DMS114 treated with DMSO at 0.1 percent for 48 hours (cell line): ENCODE data around the gene SGPP2.
"Not testable (repeated sequence)": the region's sequence is repeated elsewhere in the genome, so short reads cannot be mapped to it uniquely, and the experiment has no call there.

Experiments
- DNase-seq: peaks from one replicate; lab custom pipeline; 2025; ENCODE audit not compliant: unreplicated experiment; lab: John Stamatoyannopoulos, UW

Gene SGPP2

GRCh38 chr2:222424729-222425671 lies 657 bp downstream of the SGPP2 start:
- no peak for DNase-seq

DNA sequence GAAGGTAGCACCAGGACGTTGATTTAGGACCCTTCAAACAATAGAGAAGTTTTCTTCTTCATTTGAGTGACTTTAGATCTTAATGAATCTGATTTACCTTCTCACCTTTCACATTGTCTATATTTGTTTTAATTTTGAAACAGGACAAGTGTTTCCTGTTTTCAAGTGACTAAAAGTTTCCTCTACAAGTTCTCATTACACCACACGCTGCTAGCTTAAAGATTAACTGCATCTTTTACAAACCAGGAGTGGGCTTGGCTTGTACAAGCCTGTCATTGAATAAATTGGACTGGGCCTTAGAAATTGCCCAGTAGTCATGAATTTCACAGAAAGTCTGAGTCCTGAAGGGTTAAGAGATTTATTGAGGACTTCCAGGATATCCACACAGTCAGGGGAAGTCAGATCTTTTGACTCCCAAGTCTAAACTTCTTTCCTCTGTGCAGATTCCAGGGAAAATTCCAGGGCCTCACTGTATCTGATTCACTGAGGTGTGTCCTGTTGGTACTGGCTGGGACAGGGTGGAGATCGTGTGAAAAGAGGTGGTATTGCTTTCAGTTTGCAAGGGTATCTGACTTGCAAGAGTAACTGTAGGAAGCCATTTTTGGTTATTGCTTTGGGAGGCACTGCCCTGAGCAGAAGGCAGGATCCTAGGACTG lies 3.4 kb downstream of the SGPP2 start:
- DNase-seq: no peak

GRCh38 chr2:222430071-222430470 lies 5.7 kb downstream of the SGPP2 start:
- DNase-seq: no peak

GRCh38 chr2:222430681-222431080 lies 6.3 kb downstream of the SGPP2 start:
- no peak for DNase-seq

DNA sequence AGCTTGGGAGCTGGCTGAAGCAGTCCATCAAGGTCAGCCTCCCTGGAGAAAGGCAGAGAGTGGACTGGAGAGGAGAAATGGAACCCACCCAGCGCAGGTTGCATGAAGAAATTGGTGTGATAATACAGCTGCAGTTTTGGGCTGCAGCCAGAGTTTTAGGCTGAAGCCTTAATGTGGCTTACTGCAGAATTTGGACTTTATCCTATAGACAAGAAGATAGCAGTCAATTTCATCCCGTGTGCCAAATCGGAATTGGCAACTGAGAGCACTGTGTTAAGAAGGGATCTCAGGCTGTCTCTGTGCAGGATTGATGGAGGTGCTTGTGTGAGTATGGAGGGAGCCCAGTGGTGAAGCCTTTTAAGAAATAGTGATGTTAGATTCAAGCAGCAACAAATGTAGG lies 7.5 kb downstream of the SGPP2 start:
- DNase-seq: no peak

DNA sequence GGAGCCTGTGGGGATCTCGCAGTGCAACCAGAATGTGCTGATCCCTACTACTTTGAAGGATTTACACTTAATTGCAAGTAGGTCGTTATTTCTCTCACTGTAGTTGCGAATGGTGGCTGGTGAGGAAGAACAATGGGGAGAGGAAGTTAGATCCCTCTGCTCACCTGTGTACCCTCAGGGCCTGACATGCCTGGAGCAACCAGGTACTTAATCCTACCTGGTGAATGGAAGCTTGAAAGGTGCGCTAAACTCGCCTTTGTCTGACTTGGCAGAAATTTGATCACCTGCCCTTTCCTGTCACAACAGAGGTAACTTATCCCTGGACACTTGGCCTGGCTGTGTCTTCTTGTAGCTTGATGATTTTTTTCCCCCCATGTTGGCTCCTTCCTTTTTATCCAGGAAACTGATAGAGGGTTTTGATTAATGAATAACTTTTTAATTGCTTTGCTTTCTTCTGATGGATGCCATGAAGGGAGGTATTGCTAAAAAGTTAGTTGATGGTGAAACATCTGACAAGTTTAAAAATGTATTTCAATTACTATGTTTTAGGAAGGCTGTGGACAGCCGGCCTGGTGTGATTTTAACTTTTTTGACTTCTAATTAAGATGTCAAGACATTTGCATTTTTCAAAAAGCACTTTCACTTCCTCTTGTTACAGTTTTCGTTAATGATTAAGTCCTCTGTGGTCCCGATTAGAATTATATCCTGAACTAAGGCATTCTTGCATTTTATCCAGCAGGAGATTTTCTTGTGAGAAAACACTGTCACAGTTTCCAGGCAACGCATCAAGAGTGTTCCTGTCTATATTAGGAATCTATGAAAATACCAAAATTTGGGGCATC lies 9.2 kb downstream of the SGPP2 start:
- DNase-seq: no peak

DNA sequence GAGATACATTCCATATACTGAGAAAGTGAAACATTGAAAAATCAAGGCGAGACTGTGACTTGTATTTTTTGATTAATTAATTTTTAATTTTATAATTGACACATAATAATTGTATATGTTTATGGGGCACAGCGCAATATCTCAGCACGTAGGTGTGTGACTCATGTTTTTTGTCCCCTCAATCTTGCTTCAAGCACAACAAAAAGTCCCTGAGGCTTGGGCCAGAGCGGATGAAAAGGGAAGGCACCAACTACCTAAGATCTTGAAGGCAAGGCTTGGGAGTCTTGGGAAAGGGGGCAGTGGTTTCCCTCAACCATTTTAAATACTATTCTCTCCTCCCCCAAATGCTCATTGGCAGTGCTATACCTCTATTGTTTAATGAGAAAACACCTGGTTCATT lies 9.9 kb downstream of the SGPP2 start:
- DNase-seq: no peak

DNA sequence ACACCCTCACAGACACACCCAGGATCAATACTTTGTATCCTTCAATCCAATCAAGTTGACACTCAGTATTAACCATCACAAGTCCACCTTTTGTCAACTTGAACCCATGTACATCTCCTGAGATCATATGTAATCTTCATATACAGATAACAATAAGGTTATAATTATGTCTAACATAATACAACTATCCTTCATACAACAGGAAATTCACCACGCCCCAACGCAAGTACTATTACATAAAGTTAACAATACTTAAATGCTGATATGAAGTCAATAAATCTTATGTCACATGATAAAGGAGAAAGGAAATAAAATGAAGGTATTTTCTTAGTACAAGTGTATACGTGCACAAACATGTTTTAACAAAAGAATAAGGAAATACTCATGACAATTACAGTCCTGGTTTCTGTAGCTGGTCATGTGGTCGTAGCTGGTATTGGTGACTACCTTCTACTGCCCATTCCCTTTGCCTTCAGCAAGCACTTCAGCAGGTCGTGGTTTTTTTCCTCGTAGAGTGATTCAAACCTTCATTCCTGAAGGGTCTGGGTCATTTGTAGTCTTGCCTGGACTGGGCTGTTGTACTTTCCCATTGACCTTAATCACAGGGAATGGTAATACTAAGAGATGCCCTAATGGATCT lies 11.2 kb downstream of the SGPP2 start:
- DNase-seq: not testable (repeated sequence)

- DNase-seq: no peak
Observed at GRCh38 chr2:222436040-222436413, 11.7 kb downstream of the SGPP2 start.

GRCh38 chr2:222439692-222440091 lies 15.3 kb downstream of the SGPP2 start:
- DNase-seq: no peak

DNA sequence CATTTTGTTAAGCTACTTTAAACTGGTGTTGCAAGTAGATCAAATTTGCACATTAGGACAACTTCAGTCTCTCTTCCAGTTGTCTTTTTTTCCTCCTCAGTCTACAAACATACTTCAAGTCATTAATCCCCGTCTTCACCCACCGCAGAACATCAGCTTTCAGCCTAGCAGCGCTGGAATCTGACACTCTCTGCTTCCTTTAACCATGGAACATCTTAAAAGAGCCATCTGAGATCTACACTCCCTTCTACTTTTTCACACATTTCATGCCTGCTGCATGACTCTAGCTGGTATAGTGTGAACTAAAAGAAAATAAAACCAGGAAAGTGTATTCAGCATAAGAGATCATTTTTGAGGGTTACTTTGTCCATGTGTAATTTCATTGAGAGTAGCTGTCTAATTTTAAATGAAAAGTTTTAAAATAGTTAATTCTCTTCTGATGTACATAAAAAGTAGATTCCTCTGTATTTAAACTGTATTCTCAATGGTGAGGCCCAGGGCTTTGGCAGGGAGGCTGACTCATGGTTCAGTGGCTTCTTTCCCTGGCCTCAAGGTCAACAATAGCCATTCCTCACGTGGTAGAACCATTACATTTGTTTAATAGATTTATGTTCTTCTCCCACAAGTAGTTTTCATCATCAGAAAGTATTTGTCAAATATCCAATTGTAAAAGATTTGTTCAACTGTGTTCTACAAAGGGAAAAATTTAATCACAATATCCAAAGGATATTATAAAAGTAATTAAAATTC lies 16.5 kb downstream of the SGPP2 start:
- DNase-seq: no peak

DNA sequence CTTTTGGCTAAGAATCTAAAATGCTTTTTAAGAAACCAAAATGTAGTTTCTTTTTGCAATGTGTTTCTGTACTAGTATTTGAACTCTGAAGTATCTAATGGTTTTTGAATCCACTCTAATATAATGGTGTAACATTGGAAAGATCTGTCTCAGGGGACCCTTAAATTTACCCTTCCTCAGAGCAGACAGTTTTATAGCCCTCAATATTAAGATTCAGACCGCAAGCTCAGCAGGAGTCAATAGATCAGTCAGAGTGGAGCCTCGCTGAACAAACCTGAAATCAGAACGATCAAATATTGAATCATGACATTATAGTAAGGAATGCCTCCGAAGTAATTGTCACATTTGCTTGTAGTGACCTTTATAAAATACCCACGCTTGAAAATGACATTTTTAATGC lies 18.3 kb downstream of the SGPP2 start:
- DNase-seq: no peak

DNA sequence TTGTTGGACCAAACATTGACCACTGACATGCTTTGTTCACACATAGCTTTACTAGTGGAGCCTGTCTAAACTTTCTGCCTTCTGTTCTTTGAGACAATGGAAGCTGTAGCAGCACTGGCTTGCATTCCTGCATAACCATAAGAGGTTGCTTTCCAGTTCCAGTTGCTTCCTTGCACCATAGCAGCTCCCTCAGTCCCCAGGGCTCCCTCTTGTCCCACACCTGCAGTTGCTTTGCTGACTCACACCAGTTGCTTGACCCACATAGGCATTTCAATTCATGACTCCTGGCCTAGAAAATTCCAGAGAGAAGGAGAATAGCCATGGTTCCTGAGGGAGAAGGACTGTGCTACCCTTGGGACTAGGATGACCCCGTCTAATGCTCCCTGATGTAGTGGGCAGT lies 20.9 kb downstream of the SGPP2 start:
- no peak for DNase-seq

DNA sequence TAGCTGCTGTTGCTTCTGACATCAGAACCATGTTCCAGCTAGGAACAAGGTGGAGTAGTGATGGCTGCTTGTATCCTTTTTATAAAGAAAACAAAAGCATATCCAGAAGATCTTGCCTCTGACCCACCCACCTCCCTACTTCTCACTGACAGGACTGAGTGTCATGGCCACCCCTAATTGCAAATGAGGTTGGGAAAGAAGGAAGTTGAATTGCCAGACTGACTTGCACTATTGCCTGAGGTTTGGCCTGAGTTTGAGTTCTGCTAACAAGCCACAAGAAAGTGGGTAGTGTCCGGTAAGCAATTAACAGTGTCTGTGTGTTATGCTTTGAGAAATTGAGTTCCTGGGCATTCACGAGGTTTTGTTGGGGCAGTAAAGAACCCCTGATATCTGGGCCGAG lies 22.8 kb downstream of the SGPP2 start:
- no peak for DNase-seq

GRCh38 chr2:222448748-222449181 lies 24.4 kb downstream of the SGPP2 start:
- no peak for DNase-seq

GRCh38 chr2:222450021-222450420 lies 25.7 kb downstream of the SGPP2 start:
- no peak for DNase-seq

- DNase-seq: no peak
Observed at GRCh38 chr2:222451224-222451674, 26.9 kb downstream of the SGPP2 start.

DNA sequence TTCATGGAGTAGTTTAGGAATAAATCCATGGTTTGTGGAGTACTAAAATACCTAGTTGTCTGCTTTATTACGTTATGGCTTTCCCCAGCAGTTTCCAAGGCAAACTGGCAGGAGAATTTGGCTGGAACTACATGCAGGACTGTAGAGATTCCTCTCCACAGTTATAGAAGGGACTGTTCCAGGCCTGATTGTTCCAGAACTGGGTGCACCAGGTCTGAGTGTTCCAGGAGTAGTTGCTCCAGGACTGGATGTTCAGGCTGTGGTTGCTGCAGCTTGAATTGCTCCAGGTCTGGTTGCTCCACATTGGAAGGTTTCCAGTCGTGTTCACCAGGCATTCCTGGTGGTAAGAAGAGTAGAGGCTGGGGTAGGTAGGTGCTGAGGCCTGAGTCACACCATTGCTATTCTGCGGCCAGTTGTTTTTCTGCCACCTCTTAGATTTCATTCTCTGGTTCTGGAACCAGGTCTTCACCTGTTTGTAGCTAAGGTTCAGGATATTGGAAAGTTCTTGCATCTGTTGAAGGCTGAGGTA lies 28.1 kb downstream of the SGPP2 start:
- DNase-seq: no peak

- DNase-seq: no peak
Observed at GRCh38 chr2:222456479-222457077, 32.2 kb downstream of the SGPP2 start.

GRCh38 chr2:222459983-222460382 lies 35.6 kb downstream of the SGPP2 start:
- DNase-seq: no peak
